ENCODE results near the gene MACROD2.

DNA sequence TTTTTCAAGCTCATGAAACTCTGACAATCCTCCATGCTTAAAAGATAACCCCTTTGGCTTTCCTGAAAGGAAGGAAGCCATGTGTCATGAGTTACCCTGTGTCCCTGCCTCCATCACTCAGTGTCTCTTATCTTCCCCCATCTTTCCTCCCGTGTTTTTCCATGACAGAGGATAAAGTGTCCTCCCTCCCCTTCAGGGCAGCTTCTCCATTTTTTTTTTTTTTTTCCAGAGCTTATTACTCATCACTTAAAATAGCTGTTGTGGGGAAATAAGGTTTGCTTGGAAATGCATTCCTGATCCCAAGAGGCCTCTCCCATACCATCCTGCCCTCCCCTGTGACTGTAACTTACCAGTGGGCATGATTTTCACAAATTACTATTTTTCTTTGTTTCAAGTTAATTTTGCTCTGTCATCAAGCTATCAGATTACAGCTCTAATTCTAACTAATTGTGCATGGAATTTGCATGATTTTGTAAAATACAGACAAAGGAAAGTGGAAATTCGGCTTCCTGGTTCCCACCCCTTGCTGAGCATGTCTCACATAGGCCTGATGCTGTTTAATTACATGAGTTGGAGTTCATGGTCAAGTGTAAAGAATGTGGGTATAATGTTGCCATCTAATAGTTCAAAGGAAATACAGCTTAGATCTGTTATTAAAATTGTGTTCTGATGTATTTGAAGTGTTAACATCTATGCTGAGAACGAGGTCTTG is 956.5 kb downstream of the MACROD2 start:
- TF ChIP-seq, protein P1, sequence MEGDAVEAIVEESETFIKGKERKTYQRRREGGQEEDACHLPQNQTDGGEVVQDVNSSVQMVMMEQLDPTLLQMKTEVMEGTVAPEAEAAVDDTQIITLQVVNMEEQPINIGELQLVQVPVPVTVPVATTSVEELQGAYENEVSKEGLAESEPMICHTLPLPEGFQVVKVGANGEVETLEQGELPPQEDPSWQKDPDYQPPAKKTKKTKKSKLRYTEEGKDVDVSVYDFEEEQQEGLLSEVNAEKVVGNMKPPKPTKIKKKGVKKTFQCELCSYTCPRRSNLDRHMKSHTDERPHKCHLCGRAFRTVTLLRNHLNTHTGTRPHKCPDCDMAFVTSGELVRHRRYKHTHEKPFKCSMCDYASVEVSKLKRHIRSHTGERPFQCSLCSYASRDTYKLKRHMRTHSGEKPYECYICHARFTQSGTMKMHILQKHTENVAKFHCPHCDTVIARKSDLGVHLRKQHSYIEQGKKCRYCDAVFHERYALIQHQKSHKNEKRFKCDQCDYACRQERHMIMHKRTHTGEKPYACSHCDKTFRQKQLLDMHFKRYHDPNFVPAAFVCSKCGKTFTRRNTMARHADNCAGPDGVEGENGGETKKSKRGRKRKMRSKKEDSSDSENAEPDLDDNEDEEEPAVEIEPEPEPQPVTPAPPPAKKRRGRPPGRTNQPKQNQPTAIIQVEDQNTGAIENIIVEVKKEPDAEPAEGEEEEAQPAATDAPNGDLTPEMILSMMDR (IDR thresholded peaks at IDR 0.05): no peak
- TF ChIP-seq POLR2A (IDR thresholded peaks at IDR 0.05) (no peak), POLR2AphosphoS5 (IDR thresholded peaks at IDR 0.05) (no peak)

All from suprapubic skin (tissue), 4 donors.